ENCODE data around the gene CHD6. TPM values are rescaled to one million over a fixed set of nuclear protein-coding genes. Genes with fewer than 3 reads are reported as not detected.

CHD6 gene
- total and polyA plus RNA-seq, 2 of the 13 experiments (the other 11 are each of a cell fraction or from before 2014, with no cell fraction given) = 14.4 to 52.0 TPM

- TF ChIP-seq AHDC1 (CRISPR knock-in tag; IDR thresholded peaks at IDR 0.05; ENCODE audit: borderline replicate concordance) (peak; percentile 98), ZNF558 (CRISPR knock-in tag; IDR thresholded peaks at IDR 0.05; ENCODE audit: borderline replicate concordance) (peak; percentile 70; the same call in 1 of the 2 replicates), PTBP1 (IDR thresholded peaks at IDR 0.05; ENCODE audit: low read depth, low read length, poor library complexity, severe bottlenecking) (no peak), ZXDC (CRISPR knock-in tag; IDR thresholded peaks at IDR 0.05) (no peak), ZNF570 (CRISPR knock-in tag; IDR thresholded peaks at IDR 0.05; ENCODE audit: borderline replicate concordance) (no peak), SP140L (CRISPR knock-in tag; IDR thresholded peaks at IDR 0.05; ENCODE audit: borderline replicate concordance) (peak; percentile 74; the same call in 1 of the 2 replicates), MLLT10 (CRISPR knock-in tag; IDR thresholded peaks at IDR 0.05) (no peak), HNF1A (IDR thresholded peaks at IDR 0.05; ENCODE audit: low read depth) (peak; percentile 68; the same call in 1 of the 2 replicates), HNF1A (CRISPR knock-in tag; IDR thresholded peaks at IDR 0.05; ENCODE audit: borderline replicate concordance) (peak; percentile 83; the same call in 1 of the 2 replicates), PHF21A (CRISPR knock-in tag; IDR thresholded peaks at IDR 0.05) (peak; percentile 97), ZNF383 (CRISPR knock-in tag; IDR thresholded peaks at IDR 0.05; ENCODE audit: borderline replicate concordance) (no peak), JARID2 (CRISPR knock-in tag; IDR thresholded peaks at IDR 0.05; ENCODE audit: insufficient replicate concordance) (no peak), THYN1 (CRISPR knock-in tag; IDR thresholded peaks at IDR 0.05; ENCODE audit: borderline replicate concordance, low read depth) (0 out of 2 replicates have a peak, but pooled peaks have one; percentile 41), LCORL (IDR thresholded peaks at IDR 0.05) (no peak), LCORL (CRISPR knock-in tag; IDR thresholded peaks at IDR 0.05) (peak; percentile 46), ATF1 (CRISPR knock-in tag; IDR thresholded peaks at IDR 0.05) (peak; percentile 50), SCMH1 (CRISPR knock-in tag; IDR thresholded peaks at IDR 0.05; ENCODE audit: borderline replicate concordance) (no peak)
Measured at GRCh38 chr20:41533537-41534136, 84.5 kb downstream of the CHD6 start (continued).

All from HepG2 (cell line).